Keratinocyte (primary cell): Measurements from ENCODE around the gene KLC1. TPM values are rescaled to one million over a fixed set of nuclear protein-coding genes. Genes with fewer than 3 reads are reported as not detected.

Experiments used
- DNase-seq: peaks from one replicate; pipeline ENCODE4 v3.0.0-alpha.2; 2011; ENCODE audit warnings: low read depth, missing footprints, low spot score
- FAIRE-seq: peaks from 2 replicates; lab custom pipeline; 2011; peaks lifted over from hg19 to GRCh38; lab: Jason Lieb, UNC
- H2AFZ ChIP-seq: 2 replicates; pipeline ENCODE4 v1.6.0; 2012; ENCODE audit warnings: low read length, control low read depth, inconsistent platforms; ENCODE audit not compliant: control insufficient read depth
- H3K27ac ChIP-seq: 2 replicates; pipeline ENCODE4 v1.5.1; 2011; ENCODE audit warnings: low read length; ENCODE audit not compliant: control insufficient read depth, insufficient read depth
- H3K27me3 ChIP-seq: 3 replicates; pipeline ENCODE4 v1.6.0; 2011; ENCODE audit warnings: low read length; ENCODE audit not compliant: control insufficient read depth, insufficient read depth; ENCODE audit errors: extremely low read depth
- H3K36me3 ChIP-seq, 2 experiments: 2 replicates in 1 of 2; 3 replicates in 1 of 2; pipeline ENCODE4 v1.5.1; 2011; ENCODE audit warnings: low read length in 2 of 2, mild to moderate bottlenecking in 1 of 2; ENCODE audit not compliant: control insufficient read depth in 2 of 2, insufficient read depth in 2 of 2; ENCODE audit errors: extremely low read depth in 1 of 2
- H3K4me1 ChIP-seq: 3 replicates; pipeline ENCODE4 v1.5.1; 2011; ENCODE audit warnings: low read length; ENCODE audit not compliant: control insufficient read depth, insufficient read depth; ENCODE audit errors: extremely low read depth
- H3K4me2 ChIP-seq: 3 replicates; pipeline ENCODE4 v1.6.0; 2011; ENCODE audit warnings: low read depth, low read length; ENCODE audit not compliant: control insufficient read depth, insufficient read depth; ENCODE audit errors: extremely low read depth
- H3K4me3 ChIP-seq, 3 experiments: fragments of 200-600 bp in 1 of 3; sonication (generic) in 1 of 3; 2 replicates in 2 of 3; 3 replicates in 1 of 3; pipeline ENCODE4 v1.5.1; 2011 to 2016; ENCODE audit warnings: low read length in 3 of 3, mild to moderate bottlenecking in 3 of 3, control low read depth in 2 of 3, inconsistent platforms in 1 of 3, low read depth in 1 of 3, mixed read lengths in 1 of 3, mixed run types in 1 of 3, moderate library complexity in 1 of 3; ENCODE audit not compliant: control insufficient read depth in 2 of 3, insufficient read depth in 2 of 3; ENCODE audit errors: extremely low read depth in 1 of 3
- H3K79me2 ChIP-seq: 2 replicates; pipeline ENCODE4 v1.6.0; 2012; ENCODE audit warnings: low read length; ENCODE audit not compliant: control insufficient read depth, insufficient read depth
- H3K9ac ChIP-seq: 3 replicates; pipeline ENCODE4 v1.6.0; 2011; ENCODE audit warnings: low read length; ENCODE audit not compliant: control insufficient read depth, insufficient read depth; ENCODE audit errors: extremely low read depth
- H3K9me1 ChIP-seq: 3 replicates; pipeline ENCODE4 v1.6.0; 2011; ENCODE audit warnings: low read length; ENCODE audit not compliant: control insufficient read depth, insufficient read depth; ENCODE audit errors: extremely low read depth
- H3K9me3 ChIP-seq: 2 replicates; pipeline ENCODE4 v1.5.1; 2012; ENCODE audit warnings: low read depth, low read length; ENCODE audit not compliant: control insufficient read depth
- H4K20me1 ChIP-seq: 3 replicates; pipeline ENCODE4 v1.6.0; 2011; ENCODE audit warnings: low read length; ENCODE audit not compliant: control insufficient read depth, insufficient read depth; ENCODE audit errors: extremely low read depth
- CTCF ChIP-seq, 3 experiments: IDR thresholded peaks in 1 of 3; conservative IDR thresholded peaks in 1 of 3; optimal IDR thresholded peaks in 1 of 3; 2 replicates in 2 of 3; 3 replicates in 1 of 3; pipeline versions ENCODE3 to v1.5.1; 2011; ENCODE audit warnings: low read length in 3 of 3, mild to moderate bottlenecking in 3 of 3, moderate library complexity in 2 of 3, control low read depth in 1 of 3, inconsistent platforms in 1 of 3; ENCODE audit not compliant: insufficient read depth in 2 of 3; ENCODE audit errors: extremely low read depth in 1 of 3
- EZH2 ChIP-seq: IDR thresholded peaks from one replicate; pipeline ENCODE4 v1.6.1; 2012; ENCODE audit warnings: inconsistent platforms, mild to moderate bottlenecking, low read length, moderate library complexity
- dilution Hi-C: fragments of 300-500 bp; cut with MboI; formaldehyde crosslinking; loops from one replicate; pipeline ENCODE4 v1.7.0; 2020; ENCODE audit warnings: low sequenced_read_pairs; ENCODE audit not compliant: extremely low pct_ligation_motif_present
- polyA plus RNA-seq, 5 experiments: library from polyadenylated mRNA; depleted of rRNA in 3 of 5; stranded (reverse) in 3 of 5; stranded (forward) in 1 of 5; unstranded in 1 of 5; fragments of >200 nt; gene quantifications; 1 replicate in 1 of 5; 2 replicates in 3 of 5; 3 replicates in 1 of 5; pipeline versions ENCODE4 v1.2.1 to v1.2.3, GENCODE V29; 2011 to 2012; ENCODE audit warnings: missing spikeins in 2 of 5, low read depth in 1 of 5, low replicate concordance in 1 of 5

Gene KLC1
- polyA plus RNA-seq, 1 donor (not counting 4 experiments of a cell fraction or from before 2014, with no cell fraction given): 130 TPM

GRCh38 chr14:103740991-103741689, 112.1 kb downstream of the KLC1 start:
- peaks cover 21 to 33% of the 10 kb centered on the region in 2 experiments for H3K36me3 ChIP-seq

GRCh38 chr14:103741876-103742275, 112.9 kb downstream of the KLC1 start:
- H3K4me3 ChIP-seq: no peak overlapping the region
- H3K27me3 ChIP-seq: no peaks in the 10 kb centered on the region
- peaks cover 24 to 37% of the 10 kb centered on the region in 2 experiments for H3K36me3 ChIP-seq
- no peaks in the 10 kb centered on the region for H3K9me1 ChIP-seq
- TF ChIP-seq EZH2 (no peak), CTCF (optimal IDR thresholded peaks at IDR 0.05 in 1 of 3, IDR thresholded peaks at IDR 0.05 in 1 of 3, conservative IDR thresholded peaks at IDR 0.05 in 1 of 3; ENCODE audit: extremely low read depth in 1 of 3, insufficient read depth in 2 of 3, low read length in 3 of 3) (no peak)
- no peaks in the 10 kb centered on the region for H4K20me1 ChIP-seq
- DNase-seq (no peak), FAIRE-seq (no peak)
- no peaks in the 10 kb centered on the region for H3K79me2 ChIP-seq
- H3K9ac ChIP-seq: no peak overlapping the region
- dilution Hi-C loops: no loop called here
- H3K4me2 ChIP-seq: no peak overlapping the region
- no peak overlapping the region for H3K27ac ChIP-seq
- H2AFZ ChIP-seq: no peak overlapping the region
- H3K9me3 ChIP-seq: no peaks in the 10 kb centered on the region
- no peaks in the 10 kb centered on the region for H3K4me1 ChIP-seq

More at GRCh38 chr14:103740991-103741689, 112.1 kb downstream of the KLC1 start:
- Histone ChIP-seq H4K20me1 (no peaks in the 10 kb centered on the region), H3K9me3 (no peaks in the 10 kb centered on the region), H3K4me3 (no peak overlapping the region), H3K79me2 (no peaks in the 10 kb centered on the region), H3K27ac (no peak overlapping the region), H3K4me2 (no peak overlapping the region), H3K9ac (no peak overlapping the region), H3K4me1 (no peaks in the 10 kb centered on the region), H2AFZ (no peak overlapping the region), H3K9me1 (no peaks in the 10 kb centered on the region), H3K27me3 (no peaks in the 10 kb centered on the region)
- dilution Hi-C loops: no loop called here
- DNase-seq: no peak
- TF ChIP-seq EZH2 (no peak), CTCF (optimal IDR thresholded peaks at IDR 0.05 in 1 of 3, IDR thresholded peaks at IDR 0.05 in 1 of 3, conservative IDR thresholded peaks at IDR 0.05 in 1 of 3; ENCODE audit: extremely low read depth in 1 of 3, insufficient read depth in 2 of 3, low read length in 3 of 3) (no peak)
- FAIRE-seq: no peak
